Measurements from ENCODE around the gene ASXL2.
"Not testable (repeated sequence)": the region's sequence is repeated elsewhere in the genome, so short reads cannot be mapped to it uniquely, and the experiment has no call there.

The ASXL2 gene

DNA sequence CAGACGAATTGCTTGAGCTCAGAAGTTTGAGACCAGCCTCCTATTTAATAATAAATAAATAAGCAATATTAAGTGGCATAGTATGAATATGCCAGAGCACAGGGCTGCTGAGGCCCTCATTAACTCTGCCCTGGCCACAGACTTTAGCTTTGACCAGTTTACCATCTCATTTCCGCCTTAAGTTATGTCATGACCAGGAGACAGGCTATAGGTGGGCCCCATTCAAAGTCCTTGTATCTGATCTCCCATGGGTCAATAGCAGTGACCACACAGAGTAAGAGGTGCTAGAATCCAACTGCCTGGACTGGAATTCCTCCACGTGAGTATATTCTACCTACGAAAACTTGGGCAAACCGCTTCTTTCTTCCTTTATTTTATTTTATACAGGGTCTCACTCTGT lies 13.4 kb upstream of the ASXL2 start:
- DNase-seq (ENCODE audit: low read depth): no peak

DNA sequence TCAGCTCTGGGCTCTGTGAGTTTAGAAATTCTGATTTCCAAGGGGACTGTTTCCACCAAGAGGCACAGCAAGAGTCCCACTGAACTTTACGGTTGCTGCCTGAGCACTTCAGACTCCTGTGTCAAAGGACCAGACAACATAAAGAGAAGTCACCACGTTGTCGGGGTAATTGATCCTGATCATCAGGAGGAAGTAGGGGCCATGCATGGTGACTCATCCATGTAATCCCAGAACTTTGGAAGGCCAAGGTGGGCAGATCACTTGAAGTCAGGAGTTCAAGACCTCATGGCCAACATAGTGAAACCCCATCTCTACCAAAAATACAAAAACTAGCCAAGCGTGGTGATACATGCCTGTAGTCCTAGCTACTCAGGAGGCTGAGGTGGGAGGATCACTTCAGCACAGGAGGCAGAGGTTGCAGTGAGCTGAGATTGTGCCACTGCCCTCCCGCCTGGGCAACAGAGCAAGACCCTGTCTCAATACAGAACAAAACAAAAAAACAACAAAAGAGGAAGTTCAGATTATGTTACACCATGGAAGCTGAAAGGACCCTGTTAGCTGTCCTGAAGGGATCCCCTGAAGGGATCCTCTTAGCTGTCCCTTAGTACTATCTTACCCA lies 9.4 kb upstream of the ASXL2 start:
- no peak for DNase-seq (ENCODE audit: low read depth)

DNA sequence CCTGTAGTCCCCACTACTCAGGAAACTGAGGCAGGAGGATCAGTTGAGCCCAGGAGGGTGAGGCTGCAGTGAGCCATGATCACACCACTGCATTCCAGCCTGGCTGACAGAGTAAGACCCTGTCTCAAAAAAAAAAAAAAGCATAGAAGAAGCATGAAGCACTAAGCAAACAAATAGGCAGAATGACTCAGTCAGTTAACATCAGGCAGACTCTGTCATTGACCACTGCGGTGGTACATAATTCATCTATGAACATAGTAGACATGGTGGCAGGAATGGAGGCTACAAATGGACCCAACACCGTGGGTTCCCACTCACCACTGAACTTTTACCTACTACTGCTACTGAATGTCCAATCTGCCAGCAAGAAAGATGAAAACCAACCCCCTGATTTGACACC lies 7.6 kb upstream of the ASXL2 start:
- peak; percentile 36 for DNase-seq (ENCODE audit: low read depth)

DNA sequence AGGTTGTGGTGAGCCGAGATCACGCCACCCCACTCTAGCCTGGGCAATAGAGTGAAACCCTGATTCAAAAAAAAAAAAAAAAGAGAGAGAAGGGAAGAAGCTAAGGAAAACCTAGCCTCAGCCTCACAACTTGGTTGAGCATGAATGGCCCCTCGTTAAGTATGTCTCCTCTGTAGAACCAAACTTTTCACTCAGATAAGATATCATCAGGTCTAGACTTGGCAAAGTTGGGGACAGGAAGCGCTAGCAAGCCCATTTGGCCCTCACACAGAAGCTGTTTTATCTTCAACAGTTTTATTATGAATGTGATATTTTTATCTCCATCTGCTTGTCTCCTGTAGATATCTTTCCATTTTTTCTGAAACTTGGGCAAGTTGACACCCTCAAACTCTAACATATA lies 3.5 kb upstream of the ASXL2 start:
- no peak for DNase-seq (ENCODE audit: low read depth)

DNA sequence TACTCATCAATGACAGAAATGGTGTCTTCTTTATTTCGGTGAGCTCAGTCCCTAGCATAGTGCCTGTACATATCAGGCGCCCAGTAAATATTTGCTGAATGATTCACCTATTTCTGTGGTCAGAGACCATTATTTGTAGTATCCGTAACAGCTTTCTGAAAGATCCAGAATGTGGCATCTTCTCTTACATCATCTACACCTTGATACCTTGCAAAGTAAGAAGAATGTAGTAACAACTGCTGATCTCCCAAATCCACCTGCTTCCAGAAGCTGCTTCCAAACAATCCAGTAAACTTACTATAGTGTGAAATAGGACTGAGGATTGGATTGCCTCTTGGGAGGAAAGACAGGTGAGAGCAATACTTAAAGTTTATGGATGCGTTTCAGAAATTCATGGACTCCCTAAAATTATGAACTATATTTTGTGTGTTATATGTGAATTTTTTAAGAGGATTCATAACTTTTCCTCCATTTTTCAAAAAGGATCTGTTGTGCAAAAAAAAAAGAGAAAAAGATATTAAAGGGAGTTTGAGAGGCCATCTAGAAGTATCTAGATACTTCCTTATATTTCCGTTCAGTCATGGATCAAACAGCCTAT lies 945 bp upstream of the ASXL2 start:
- peak; percentile 23 for DNase-seq (ENCODE audit: low read depth)

DNA sequence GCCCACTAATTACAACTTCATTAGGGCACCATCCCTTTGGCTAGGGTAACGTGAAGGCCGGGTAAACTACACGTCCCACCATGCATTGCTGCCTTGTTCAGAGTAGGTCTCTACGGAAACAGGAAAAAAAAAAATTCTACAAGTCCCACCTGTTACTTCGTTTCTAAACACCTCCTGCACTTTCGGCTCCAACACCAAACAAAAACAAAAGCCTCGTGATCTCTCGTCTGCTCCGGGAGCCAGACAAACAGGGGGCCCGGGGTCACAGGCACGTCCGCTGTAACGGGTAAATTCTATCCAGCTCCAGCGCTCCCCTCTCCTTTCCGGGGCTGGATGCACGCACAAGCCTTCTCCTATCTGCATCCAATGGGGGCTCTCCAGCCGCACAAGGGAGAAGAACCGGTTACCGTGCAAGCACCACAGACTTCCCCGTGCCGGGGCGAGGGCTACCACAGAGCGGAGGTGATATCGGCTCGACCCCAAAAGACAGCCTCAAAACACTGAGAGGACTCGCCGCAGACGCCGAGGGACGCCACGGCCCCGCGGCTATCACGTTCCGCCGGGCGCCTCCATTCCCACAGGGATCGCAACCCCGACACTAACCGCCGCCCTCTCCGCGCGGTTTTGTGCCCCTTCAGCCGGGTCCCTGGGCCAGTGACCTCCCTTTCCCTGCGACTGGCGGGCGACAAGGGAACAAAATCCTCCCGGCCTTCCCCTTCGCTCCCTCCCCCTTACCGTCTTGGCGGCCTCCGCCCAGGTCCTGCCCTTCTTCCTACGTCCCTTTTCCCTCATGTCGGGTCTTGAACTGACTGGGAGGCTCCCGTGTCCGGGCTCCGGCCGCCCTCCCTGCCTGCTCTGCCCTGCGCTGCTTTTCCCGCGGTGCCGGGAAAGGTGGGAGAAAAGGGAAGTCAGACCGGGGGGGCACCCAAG lies 591 bp downstream of the ASXL2 start:
- peak; percentile 15 for DNase-seq (ENCODE audit: low read depth)

DNA sequence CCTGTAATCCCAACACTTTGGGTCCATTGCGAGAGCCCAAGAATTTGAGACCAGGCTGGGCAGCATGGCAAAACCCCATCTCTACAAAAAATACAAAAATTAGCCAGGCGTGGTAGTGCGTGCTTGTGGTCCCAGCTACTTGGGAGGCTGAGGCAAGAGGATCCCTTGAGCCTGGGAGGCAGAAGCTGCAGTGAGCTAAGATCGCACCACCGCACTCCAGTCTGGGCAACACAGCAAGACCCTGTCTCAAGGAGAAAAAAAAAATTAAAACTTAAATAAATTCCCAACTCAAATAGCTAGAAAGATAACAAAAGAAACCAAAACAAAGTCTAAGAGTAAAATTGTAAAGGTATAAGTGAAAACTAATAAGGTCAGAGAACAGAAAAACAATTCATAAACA lies 6.2 kb downstream of the ASXL2 start:
- DNase-seq (ENCODE audit: low read depth): no peak

DNA sequence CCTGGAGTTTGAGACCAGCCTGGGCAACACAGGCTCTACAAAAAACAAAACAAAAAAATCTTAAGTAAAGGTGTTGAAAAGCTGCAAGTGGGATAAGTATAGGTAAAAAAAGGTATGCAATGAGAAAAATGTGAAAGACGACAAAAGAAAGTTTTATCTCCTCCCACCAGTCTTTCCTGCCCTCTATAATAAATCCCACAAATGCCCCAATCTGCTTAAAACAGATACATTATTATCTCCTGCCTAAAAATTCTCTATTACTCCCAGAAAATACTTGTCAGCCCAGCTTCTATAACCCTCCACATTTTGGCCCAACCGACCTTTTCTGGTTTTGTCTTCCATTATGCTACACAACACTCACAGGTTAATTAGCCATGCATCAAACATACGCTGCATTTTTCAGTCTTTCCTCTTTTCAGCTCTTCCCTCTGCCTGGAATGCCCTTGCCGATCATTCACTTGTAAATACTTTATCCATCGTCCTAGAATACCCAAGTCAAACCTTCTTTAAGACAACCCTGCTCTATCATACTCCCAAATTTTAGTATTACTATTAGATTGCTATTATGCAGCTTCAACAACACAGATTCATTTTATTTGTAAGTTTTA lies 10.8 kb downstream of the ASXL2 start:
- DNase-seq (ENCODE audit: low read depth): no peak

DNA sequence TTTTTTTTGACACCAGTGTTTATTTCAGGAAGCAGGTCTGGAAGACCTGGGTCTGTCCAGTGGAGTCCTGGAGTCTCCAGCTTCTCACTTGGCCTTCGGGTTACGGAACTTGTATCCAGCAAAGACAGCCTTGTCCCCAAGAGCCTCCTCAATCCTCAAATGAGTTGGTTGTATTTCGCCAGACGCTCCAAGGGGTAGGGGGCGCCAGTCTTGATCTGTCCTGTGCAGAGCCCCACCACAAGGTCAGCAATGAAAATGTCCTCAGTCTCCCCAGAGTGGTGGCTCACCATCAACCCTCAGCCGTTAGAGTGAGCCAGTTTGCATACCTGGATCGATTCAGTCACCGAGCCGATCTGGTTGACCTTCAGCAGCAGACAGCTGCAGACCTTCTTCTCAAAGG lies 21.9 kb downstream of the ASXL2 start:
- DNase-seq (ENCODE audit: low read depth): no peak

DNA sequence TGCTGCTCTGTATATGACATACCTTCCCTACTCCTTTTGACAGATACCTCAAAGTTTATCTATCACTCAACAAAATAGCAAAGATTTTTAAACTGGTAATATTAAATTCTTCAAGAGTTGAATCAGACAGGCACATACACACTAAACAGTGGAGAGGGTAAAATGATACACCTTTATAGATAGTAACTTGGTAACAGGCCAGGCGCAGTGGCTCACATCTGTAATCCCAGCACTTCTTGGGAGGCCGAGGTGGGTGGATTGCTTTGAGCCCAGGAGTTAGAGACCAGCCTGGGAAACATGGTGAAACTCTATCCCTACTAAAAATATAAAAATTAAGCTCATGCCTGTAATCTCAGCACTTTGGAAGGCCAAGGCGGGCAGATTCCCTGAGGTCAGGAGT lies 23.2 kb downstream of the ASXL2 start:
- no peak for DNase-seq (ENCODE audit: low read depth)

DNA sequence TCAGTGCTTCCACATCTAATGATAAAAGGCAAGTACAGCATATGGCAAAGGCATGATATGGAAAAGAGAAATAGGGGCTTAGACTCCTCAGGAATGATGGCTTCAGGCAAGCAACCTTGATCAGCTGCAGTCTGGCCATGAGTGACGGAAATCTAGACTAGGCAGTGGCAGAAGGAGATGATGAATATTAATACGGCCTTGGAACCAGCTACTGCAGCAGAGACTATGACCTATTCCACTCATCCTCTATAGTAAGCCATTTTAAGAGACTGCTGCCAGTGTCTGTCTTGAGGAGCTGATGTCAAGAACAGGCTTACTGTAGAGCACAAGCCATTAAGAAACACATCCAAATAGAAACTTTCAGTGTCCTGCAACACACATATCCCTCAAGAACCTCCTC lies 23.7 kb downstream of the ASXL2 start:
- no peak for DNase-seq (ENCODE audit: low read depth)

DNA sequence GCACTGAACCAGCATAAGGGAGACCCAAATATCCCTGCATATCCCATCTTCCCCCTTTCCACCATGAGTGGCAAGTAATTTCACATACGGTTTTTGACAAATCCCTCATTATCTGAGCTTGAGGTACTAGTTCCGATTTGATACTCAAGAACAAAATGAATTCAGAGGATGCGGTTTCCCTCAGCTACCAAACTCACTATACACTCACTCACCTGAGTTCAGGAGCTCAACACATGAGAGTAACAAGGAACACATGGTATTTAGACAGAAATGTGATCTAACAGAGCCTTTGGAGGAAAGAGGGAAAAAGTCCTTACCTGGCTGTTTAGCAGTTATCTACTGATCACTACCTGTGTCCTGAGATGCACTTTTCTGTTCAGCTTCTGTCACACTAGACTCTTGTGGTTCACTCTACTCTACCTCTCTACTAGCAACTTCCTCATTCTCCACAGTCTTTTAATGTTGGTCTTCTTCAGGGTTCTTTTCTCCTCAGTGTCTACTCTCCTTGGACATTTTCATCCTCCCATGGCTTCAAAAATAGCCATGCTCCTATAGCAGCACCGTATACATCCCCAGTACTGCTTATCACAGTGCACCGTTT lies 25.1 kb downstream of the ASXL2 start:
- no peak for DNase-seq (ENCODE audit: low read depth)

DNA sequence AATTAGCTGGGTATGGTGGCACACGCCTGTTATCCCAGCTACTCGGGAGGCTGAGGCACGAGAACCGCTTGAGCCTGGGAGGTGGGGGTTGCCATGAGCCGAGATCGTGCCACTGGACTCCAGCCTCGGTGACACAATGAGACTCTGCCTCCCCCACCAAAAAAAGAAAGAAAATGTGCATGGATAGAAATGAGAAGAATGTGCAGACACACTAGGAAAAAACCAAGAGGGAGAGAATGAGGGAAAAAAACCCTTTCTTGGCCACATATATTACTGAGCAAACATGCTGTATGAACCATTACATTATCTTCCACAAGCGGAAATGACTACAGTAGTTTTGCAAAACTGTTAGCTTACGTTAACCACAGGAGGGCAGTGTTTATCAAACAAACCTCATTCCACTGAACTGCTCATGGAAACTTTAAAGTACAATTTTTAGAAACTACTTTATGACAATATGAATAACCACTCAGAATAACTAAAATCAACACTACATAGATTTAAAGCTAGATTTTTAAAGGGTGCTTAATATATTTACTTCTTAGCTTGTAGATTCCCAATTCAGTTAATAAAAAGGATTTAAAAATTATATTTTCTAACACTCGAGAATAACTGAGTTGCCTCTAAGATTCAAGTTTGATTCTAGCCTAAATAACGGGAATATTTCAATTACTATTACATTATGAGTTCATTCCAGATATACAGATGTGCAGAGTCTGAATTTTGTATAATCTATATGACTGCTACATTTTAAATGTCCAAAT lies 26.4 kb downstream of the ASXL2 start:
- DNase-seq (ENCODE audit: low read depth): peak; percentile 60

DNA sequence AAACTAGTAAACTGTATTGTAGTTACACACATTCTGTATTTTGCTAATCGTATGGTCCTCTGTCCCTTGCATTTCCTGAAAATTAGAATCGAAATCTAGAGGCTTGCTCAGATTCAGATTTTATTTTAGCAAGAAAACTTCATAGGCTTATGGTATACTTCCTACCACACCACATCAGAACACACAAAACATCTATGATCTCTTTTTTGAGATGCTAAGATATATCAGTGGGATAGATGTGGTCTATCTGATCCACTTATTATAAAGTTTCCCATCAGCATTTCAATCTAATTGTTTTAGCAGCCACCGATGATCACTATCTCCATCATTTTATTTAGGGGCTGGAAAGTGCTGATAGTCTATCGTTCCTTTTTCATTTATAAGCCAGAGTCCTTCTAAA lies 27.9 kb downstream of the ASXL2 start:
- DNase-seq (ENCODE audit: low read depth): not testable (repeated sequence)

DNA sequence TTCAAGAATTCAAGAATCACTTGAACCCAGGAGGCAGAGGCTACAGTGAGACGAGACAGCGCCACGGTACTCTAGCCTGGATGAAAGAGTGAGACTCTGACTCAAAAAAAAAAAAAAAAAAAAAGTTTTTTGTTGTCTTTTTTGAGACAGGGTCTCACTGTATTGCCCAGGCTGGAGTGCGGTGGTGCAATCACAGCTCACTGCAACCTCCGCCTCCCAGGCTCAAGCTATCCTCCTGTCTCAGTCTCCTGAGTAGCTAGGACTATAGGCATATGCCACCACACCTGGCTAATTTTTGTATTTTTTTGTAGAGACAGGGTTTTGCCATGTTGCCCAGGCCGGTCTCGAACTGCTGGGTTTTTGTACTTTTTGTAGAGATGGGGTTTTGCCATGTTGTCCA lies 28.9 kb downstream of the ASXL2 start:
- DNase-seq (ENCODE audit: low read depth): not testable (repeated sequence)

DNA sequence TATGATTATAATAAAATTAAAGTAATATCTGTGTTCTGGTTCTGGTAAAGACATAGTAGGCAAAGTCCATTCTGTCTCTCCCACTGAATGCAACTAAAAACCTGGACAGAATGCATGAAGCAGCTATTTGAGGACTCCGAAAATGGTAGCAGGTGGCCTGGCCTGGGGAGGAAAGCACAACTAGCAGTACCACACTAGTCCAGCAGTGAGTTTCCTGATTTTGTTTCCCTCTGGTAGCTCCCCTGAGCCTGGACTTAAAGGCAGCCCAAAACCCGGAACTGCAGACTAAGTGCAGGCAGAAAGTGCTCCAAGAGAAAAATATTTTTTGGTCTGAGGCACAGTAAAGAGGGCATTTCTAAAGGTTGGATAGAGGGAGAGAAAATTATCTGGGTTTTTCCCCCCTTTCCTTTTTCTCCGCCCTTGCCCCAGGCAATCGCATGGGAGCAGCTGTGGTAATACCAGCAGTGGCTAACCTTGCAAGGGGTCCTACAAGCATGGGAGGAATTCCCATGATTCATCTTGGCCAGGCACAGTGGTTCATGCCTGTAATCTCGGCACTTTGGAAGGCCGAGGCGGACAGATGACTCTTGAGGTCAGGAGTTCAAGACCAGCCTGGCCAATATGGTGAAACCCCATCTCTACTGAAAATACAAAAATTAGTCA lies 32.3 kb downstream of the ASXL2 start:
- DNase-seq (ENCODE audit: low read depth): no peak

DNA sequence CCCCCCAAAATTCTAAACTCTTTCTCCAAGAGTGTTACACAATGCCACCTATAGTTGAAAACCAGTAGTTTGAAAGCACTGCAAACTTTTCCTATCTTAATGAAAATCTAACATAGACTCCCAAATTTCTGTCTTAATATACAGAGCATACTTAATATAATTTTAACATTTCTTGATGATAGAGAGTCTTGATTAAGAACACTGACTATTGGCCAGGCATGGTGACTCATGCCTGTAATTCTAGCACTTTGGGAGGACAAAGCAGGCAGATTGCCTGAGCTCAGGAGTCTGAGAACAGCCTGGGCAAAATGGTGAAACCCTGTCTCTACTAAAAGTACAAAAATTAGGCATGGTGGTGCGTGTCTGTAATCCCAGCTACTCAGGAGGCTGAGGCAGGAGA lies 34.2 kb downstream of the ASXL2 start:
- DNase-seq (ENCODE audit: low read depth): peak; percentile 11

DNA sequence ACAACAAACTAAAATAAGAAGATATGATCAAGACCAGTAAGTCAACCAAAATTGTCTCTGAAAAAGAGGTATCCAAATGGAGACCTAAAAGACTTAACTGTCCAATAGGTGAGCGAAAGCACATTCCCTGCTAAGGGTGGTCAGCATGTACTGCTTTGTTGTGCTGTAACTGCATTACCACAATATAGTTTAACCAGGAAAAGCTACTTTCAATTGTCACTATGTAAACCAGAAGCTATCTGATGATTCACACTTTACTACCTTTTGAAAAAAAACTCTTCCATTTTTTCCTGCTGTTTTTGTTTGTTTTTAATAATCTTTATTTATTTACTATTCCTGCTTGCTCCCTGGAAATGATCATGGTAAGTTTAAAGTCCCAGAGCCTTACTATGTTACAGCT lies 36.1 kb downstream of the ASXL2 start:
- no peak for DNase-seq (ENCODE audit: low read depth)

DNA sequence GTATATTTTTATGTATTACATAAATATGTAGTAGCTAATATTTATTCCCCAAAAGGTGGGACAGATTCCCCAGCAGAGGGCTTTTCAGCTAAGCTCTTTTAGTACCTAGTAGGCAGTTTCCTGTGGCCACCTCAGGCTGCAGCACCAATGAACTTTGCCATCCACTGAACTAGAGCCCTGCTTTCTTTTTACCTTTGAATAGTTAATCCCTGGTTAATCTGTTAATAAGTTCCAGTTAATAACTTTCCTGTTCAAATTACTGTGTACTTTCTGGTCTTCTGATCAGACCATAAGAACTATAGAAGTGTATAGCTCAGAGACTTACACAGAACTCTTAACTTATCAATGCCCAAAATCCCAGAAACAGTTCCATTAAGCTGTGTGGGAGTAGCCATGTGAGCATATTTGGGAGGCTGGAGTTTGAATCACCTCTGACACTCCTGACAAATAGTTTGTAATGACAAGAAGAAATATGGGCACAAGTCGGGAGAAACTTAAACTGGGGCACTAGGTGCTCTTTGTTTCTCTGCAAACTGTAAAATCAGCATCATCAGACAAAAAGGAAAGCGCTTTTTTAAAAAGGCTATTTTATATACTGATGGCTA lies 40.0 kb downstream of the ASXL2 start:
- DNase-seq (ENCODE audit: low read depth): no peak

DNA sequence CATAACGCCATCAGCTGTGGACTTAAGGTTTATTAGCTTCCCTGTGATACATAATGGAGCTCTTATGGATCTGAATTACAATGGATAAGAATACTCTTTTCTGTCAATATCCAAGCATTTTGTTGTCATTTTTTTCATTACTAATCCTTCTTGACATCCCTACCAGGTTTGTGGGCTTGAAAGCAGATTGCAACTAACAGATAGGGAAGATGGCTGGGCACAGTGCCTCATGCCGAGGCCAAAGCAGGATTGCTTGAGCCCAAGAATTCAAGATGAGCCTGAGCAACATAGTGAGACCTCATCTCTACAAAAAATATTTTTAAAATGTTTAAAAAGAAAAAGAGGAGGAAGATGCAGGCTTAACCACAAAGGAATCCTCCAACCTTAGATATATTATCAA lies 42.4 kb downstream of the ASXL2 start:
- DNase-seq (ENCODE audit: low read depth): no peak

DNA sequence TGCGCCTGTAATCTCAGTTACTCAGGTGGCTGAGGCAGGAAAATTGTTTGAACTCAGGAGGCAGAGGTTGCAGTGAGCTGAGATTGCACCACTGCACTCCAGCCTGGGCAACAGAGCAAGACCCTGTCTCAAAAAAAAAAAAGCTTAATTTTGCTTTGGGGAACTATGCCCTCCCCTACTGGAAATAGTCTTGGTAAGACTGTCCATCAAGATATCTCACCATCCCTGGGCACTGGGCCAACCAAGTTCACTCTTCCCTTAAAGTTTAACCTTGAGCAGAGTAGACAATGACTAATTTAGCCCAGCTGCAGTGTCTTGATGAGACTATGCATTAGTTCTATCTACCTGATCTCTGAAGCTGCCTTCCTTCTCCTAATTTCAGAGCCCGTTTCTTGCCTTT lies 44.7 kb downstream of the ASXL2 start:
- no peak for DNase-seq (ENCODE audit: low read depth)
